ENCODE measurements around the gene CHST12.
"Not testable (repeated sequence)": the region's sequence is repeated elsewhere in the genome, so short reads cannot be mapped to it uniquely, and the experiment has no call there.

The CHST12 gene

DNA sequence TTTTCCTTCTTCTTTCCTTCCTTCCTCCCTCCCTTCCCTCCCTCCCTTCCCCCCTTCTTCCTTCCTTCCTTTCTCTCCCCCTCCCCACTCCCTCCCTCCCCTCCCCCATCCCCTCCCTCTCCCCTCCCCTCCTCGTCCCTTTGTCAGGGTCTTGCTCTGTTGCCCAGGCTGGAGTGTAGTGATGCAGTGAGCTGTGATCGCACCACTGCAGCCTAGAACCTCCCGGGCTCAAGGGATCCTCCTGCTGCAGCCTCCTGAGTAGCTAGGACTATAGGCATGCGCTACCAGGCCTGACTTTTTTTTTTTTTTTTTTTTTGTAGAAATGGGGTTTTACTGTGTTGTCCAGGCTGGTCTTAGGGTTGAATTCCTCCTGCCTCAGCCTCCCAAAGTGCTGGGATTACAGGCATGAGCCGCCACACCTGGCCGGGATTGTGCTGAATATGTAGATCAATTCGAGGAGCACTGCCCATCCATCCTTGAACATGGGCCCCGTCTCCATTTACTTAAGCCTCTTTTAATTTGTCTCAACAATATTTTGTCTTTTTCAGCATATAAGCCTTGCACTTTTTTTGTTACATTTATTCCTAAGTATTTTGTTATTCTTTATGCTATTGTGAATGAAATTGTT, 49.3 kb downstream of the CHST12 start:
- Histone ChIP-seq H2AFZ (ENCODE audit: low read depth, low read length) (no peak overlapping the region), H3K4me3 (ENCODE audit: low read length) (no peak overlapping the region), H3K4me1 (ENCODE audit: insufficient read depth, low read length) (peaks cover 5% of the 10 kb centered on the region), H3K27me3 (ENCODE audit: insufficient read depth, low read length) (no peaks in the 10 kb centered on the region), H3K9me3 (ENCODE audit: low read length) (no peaks in the 10 kb centered on the region), H3K36me3 (ENCODE audit: insufficient read depth, low read length) (no peaks in the 10 kb centered on the region)

DNA sequence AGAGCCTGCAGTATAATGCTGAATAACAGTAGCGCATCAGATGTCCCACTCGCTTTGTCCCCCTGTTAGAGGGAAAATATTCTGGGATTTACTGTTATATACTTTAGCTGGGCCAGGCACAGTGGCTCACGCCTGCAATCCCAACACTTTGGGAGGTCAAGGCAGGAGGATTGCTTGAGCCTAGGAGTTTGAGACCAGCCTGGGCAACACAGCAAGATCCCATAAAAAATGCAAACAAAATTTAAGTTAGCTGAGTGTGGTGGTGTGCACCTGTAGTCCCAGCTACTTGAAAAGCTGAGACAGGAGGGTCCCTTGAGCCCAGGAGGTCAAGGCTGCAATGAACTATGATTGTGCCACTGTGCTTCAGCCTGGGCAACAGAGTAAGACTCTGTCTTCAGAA, 50.4 kb downstream of the CHST12 start:
- not testable (repeated sequence) for H3K36me3 ChIP-seq (ENCODE audit: insufficient read depth, low read length); H3K4me1 ChIP-seq (ENCODE audit: insufficient read depth, low read length); H2AFZ ChIP-seq (ENCODE audit: low read depth, low read length); H3K4me3 ChIP-seq (ENCODE audit: low read length); H3K9me3 ChIP-seq (ENCODE audit: low read length); H3K27me3 ChIP-seq (ENCODE audit: insufficient read depth, low read length)

GRCh38 chr7:2459674-2460073, 56.3 kb downstream of the CHST12 start:
- H3K4me3 ChIP-seq (ENCODE audit: low read length): no peak overlapping the region
- no peak overlapping the region for H2AFZ ChIP-seq (ENCODE audit: low read depth, low read length)
- no peaks in the 10 kb centered on the region for H3K36me3 ChIP-seq (ENCODE audit: insufficient read depth, low read length)
- no peaks in the 10 kb centered on the region for H3K27me3 ChIP-seq (ENCODE audit: insufficient read depth, low read length)
- H3K4me1 ChIP-seq (ENCODE audit: insufficient read depth, low read length): no peaks in the 10 kb centered on the region
- H3K9me3 ChIP-seq (ENCODE audit: low read length): no peaks in the 10 kb centered on the region

GRCh38 chr7:2460188-2460587, 56.8 kb downstream of the CHST12 start:
- H3K4me1 ChIP-seq (ENCODE audit: insufficient read depth, low read length): no peaks in the 10 kb centered on the region
- H3K9me3 ChIP-seq (ENCODE audit: low read length): no peaks in the 10 kb centered on the region
- no peaks in the 10 kb centered on the region for H3K36me3 ChIP-seq (ENCODE audit: insufficient read depth, low read length)
- no peak overlapping the region for H3K4me3 ChIP-seq (ENCODE audit: low read length)
- H3K27me3 ChIP-seq (ENCODE audit: insufficient read depth, low read length): no peaks in the 10 kb centered on the region
- H2AFZ ChIP-seq (ENCODE audit: low read depth, low read length): no peak overlapping the region

GRCh38 chr7:2460641-2461040, 57.2 kb downstream of the CHST12 start:
- Histone ChIP-seq H3K4me1 (ENCODE audit: insufficient read depth, low read length) (peaks cover 2% of the 10 kb centered on the region), H3K9me3 (ENCODE audit: low read length) (no peaks in the 10 kb centered on the region), H3K4me3 (ENCODE audit: low read length) (no peak overlapping the region), H3K36me3 (ENCODE audit: insufficient read depth, low read length) (no peaks in the 10 kb centered on the region), H2AFZ (ENCODE audit: low read depth, low read length) (no peak overlapping the region), H3K27me3 (ENCODE audit: insufficient read depth, low read length) (no peaks in the 10 kb centered on the region)

DNA sequence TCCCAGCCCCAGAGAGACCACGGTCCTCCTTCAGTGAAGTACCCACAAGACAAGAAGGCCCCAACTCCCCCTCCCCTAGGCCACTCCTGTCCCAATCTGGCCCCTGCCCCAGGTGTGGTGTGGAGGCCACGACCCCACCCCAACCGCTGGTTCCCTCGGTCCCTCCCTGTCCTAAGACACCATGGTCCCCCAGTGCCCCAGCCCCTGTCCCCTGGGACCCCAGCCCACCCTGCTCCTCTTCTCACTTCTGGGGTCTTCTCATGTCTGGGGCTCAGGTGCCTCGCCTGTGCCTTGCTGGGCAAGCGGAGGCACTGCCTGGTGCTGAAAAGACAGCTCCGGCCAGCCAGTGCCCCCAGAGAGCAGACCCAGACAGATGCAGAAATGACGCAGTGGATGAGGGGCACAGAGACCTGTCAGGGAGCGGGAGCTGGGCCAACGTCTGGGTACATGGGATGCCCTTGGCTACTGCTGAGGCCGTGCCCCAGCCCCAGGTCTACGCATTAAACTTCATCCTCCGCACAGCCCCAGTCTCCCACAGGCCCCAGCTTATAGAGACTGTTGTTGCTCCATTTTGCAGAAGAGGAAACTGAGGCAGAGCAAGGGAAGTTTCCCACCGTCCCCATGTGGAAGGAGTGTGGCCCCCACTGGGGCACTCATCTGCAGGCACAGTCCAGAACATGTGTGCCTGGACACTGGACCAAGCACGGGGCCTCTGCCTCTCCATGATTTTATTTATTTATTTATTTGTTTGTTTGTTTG, 58.0 kb downstream of the CHST12 start:
- H3K9me3 ChIP-seq (ENCODE audit: low read length): no peaks in the 10 kb centered on the region
- H3K27me3 ChIP-seq (ENCODE audit: insufficient read depth, low read length): no peaks in the 10 kb centered on the region
- no peaks in the 10 kb centered on the region for H3K36me3 ChIP-seq (ENCODE audit: insufficient read depth, low read length)
- H2AFZ ChIP-seq (ENCODE audit: low read depth, low read length): no peak overlapping the region
- H3K4me1 ChIP-seq (ENCODE audit: insufficient read depth, low read length): peaks cover 8% of the 10 kb centered on the region
- no peak overlapping the region for H3K4me3 ChIP-seq (ENCODE audit: low read length)

DNA sequence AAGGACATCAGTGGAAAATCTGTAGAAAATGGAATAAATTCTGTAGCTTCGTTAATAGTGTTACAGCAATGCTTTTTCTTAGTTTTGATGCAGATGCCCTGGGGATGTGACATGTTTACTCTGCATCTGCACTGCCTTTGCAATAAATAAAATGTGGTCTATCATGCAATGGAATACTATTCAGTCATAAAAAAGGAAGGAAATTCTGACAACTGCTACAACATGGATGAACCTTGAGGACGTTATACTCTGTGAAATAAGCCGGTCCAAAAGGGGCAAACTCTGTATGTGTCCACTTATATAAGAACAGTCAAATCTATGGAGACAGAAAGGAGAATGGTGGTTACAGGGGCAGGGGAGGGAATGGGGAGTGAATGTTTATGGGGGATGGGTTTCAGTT, 59.3 kb downstream of the CHST12 start:
- H3K27me3 ChIP-seq (ENCODE audit: insufficient read depth, low read length): no peaks in the 10 kb centered on the region
- H3K4me3 ChIP-seq (ENCODE audit: low read length): no peak overlapping the region
- no peaks in the 10 kb centered on the region for H3K9me3 ChIP-seq (ENCODE audit: low read length)
- no peak overlapping the region for H2AFZ ChIP-seq (ENCODE audit: low read depth, low read length)
- peaks cover 8% of the 10 kb centered on the region for H3K4me1 ChIP-seq (ENCODE audit: insufficient read depth, low read length)
- no peaks in the 10 kb centered on the region for H3K36me3 ChIP-seq (ENCODE audit: insufficient read depth, low read length)

DNA sequence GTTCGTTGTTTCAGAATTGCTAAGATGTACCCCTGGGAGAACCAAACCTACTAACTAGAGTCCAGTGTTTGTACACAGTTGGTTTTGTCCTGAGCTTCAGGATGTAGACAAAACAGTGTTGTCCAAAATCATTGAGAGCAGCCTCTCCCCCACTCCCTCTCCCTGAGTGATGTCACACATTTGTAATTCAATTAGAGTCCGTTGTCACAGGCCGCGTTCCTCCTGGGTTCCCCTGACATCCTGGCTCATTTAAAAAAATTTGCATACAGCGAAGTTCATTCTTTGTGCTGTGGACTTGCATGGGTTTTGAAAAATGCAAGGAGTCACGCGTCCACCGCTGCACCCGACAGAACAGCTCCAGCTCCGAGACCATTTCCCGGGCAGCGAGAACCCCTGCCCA, 62.5 kb downstream of the CHST12 start:
- Histone ChIP-seq H3K27me3 (ENCODE audit: insufficient read depth, low read length) (no peaks in the 10 kb centered on the region), H3K36me3 (ENCODE audit: insufficient read depth, low read length) (no peaks in the 10 kb centered on the region), H3K9me3 (ENCODE audit: low read length) (no peaks in the 10 kb centered on the region), H2AFZ (ENCODE audit: low read depth, low read length) (no peak overlapping the region), H3K4me3 (ENCODE audit: low read length) (peak overlapping the region; percentile 19), H3K4me1 (ENCODE audit: insufficient read depth, low read length) (peaks cover 16% of the 10 kb centered on the region)

DNA sequence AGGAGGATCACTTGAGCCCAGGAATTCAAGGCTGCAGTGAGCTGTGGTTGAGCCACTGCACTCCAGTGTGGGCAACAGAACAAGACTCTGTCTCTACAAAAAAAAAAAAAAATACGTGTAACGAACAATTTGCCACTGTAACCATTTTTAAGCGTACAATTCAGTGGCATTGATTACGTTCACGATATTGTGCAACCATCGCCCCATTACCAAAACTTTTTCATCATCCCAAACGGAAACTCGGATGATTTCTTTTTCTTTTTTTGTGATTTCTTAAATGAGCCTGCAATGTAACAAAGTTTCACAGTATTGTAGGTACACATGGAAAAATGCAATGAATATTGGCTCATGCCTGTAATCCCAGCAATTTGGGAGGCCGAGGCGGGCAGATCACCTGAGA, 63.3 kb downstream of the CHST12 start:
- no peaks in the 10 kb centered on the region for H3K27me3 ChIP-seq (ENCODE audit: insufficient read depth, low read length)
- peaks cover 23% of the 10 kb centered on the region for H3K4me1 ChIP-seq (ENCODE audit: insufficient read depth, low read length)
- H3K4me3 ChIP-seq (ENCODE audit: low read length): no peak overlapping the region
- no peaks in the 10 kb centered on the region for H3K9me3 ChIP-seq (ENCODE audit: low read length)
- no peak overlapping the region for H2AFZ ChIP-seq (ENCODE audit: low read depth, low read length)
- no peaks in the 10 kb centered on the region for H3K36me3 ChIP-seq (ENCODE audit: insufficient read depth, low read length)

GRCh38 chr7:2468227-2468626, 64.8 kb downstream of the CHST12 start:
- peaks cover 27% of the 10 kb centered on the region for H3K4me1 ChIP-seq (ENCODE audit: insufficient read depth, low read length)
- H3K9me3 ChIP-seq (ENCODE audit: low read length): no peaks in the 10 kb centered on the region
- no peaks in the 10 kb centered on the region for H3K27me3 ChIP-seq (ENCODE audit: insufficient read depth, low read length)
- no peaks in the 10 kb centered on the region for H3K36me3 ChIP-seq (ENCODE audit: insufficient read depth, low read length)
- H2AFZ ChIP-seq (ENCODE audit: low read depth, low read length): no peak overlapping the region
- H3K4me3 ChIP-seq (ENCODE audit: low read length): no peak overlapping the region

GRCh38 chr7:2469460-2470203, 66.2 kb downstream of the CHST12 start:
- not testable (repeated sequence) for H3K36me3 ChIP-seq (ENCODE audit: insufficient read depth, low read length); H3K4me3 ChIP-seq (ENCODE audit: low read length); H2AFZ ChIP-seq (ENCODE audit: low read depth, low read length); H3K9me3 ChIP-seq (ENCODE audit: low read length); H3K27me3 ChIP-seq (ENCODE audit: insufficient read depth, low read length)
- H3K4me1 ChIP-seq (ENCODE audit: insufficient read depth, low read length): peaks cover 27% of the 10 kb centered on the region

DNA sequence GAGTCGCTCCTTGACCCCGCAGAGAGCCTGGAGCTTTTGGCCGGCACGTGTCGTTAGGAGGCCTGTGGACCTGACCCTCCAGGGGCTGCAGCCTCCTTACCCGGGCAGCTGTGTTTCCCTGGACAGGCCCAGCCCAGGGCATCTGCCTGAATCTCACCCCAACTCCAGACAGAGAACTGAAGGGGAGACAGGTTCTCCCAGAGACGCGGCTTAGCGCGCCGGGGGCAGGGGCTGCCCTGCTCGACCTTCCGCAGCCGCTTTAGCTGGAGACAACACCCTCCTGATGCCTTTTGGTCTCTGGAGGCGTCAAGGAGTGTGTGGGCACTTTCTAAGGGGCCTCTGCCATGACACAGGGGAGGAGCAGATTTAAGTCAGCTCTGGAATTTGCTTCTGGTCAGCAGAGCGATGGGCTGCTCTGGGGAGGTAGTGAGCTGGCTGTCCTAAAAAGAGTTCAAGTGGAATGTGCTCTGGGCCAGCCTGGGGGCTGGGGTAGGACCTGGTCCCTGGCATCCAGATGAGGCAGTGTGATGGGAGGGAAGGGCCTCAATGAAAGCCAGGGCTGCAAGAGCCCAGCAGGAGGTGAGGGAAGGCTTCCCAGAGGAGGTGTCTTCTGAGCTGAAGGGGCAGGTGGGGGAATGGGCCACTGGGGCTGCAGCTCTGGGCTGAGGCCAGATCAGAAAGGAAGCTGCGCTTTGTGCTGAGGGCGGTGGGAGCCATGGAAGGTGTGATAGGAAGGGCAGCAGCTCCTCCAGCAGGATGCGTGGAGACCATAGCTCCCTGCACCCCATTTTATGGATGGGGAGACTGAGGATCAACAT, 67.0 kb downstream of the CHST12 start:
- Histone ChIP-seq H3K4me1 (ENCODE audit: insufficient read depth, low read length) (peaks cover 27% of the 10 kb centered on the region), H3K36me3 (ENCODE audit: insufficient read depth, low read length) (no peaks in the 10 kb centered on the region), H3K4me3 (ENCODE audit: low read length) (no peak overlapping the region), H2AFZ (ENCODE audit: low read depth, low read length) (no peak overlapping the region), H3K27me3 (ENCODE audit: insufficient read depth, low read length) (no peaks in the 10 kb centered on the region), H3K9me3 (ENCODE audit: low read length) (no peaks in the 10 kb centered on the region)

GRCh38 chr7:2471022-2471329, 67.6 kb downstream of the CHST12 start:
- H3K4me3 ChIP-seq (ENCODE audit: low read length): no peak overlapping the region
- H3K36me3 ChIP-seq (ENCODE audit: insufficient read depth, low read length): no peaks in the 10 kb centered on the region
- H3K27me3 ChIP-seq (ENCODE audit: insufficient read depth, low read length): no peaks in the 10 kb centered on the region
- H2AFZ ChIP-seq (ENCODE audit: low read depth, low read length): no peak overlapping the region
- H3K4me1 ChIP-seq (ENCODE audit: insufficient read depth, low read length): peaks cover 22% of the 10 kb centered on the region
- no peaks in the 10 kb centered on the region for H3K9me3 ChIP-seq (ENCODE audit: low read length)
